Liver (tissue), 9 donors: ENCODE data around the gene PLA2G4A. TPM values are rescaled to one million over a fixed set of nuclear protein-coding genes. Genes with fewer than 3 reads are reported as not detected.

Experiments used
- DNase-seq: peaks from one replicate; pipeline ENCODE4 v3.0.0-alpha.2; 2017; ENCODE audit warnings: low spot score
- H3K27ac ChIP-seq, 2 donors: one replicate each; pipeline ENCODE4 v1.7.0; 2013; ENCODE audit warnings: inconsistent platforms in 2 of 2, low read length in 2 of 2, control low read depth in 1 of 2, low read depth in 1 of 2, mild to moderate bottlenecking in 1 of 2
- H3K27me3 ChIP-seq, 4 donors: one replicate each; pipeline versions ENCODE4 v1.6.1 to v1.7.0; 2013; ENCODE audit warnings: low read length in 3 of 4, inconsistent platforms in 1 of 4, mild to moderate bottlenecking in 1 of 4, moderate library complexity in 1 of 4; ENCODE audit not compliant: control insufficient read depth in 4 of 4, insufficient read depth in 4 of 4
- H3K36me3 ChIP-seq, 4 donors: one replicate each; pipeline versions ENCODE4 v1.6.1 to v1.7.0; 2013; ENCODE audit warnings: low read length in 3 of 4, mild to moderate bottlenecking in 3 of 4, low read depth in 1 of 4, moderate library complexity in 1 of 4; ENCODE audit not compliant: control insufficient read depth in 4 of 4, insufficient read depth in 3 of 4
- H3K4me1 ChIP-seq, 4 donors: one replicate each; pipeline versions ENCODE4 v1.6.1 to v1.7.0; 2013; ENCODE audit warnings: low read length in 3 of 4, mild to moderate bottlenecking in 3 of 4, moderate library complexity in 1 of 4; ENCODE audit not compliant: control insufficient read depth in 4 of 4, insufficient read depth in 4 of 4
- H3K4me3 ChIP-seq, 3 donors: one replicate each; pipeline versions ENCODE4 v1.6.1 to v1.7.0; 2013; ENCODE audit warnings: low read length in 3 of 3, control low read depth in 1 of 3, low read depth in 1 of 3, mild to moderate bottlenecking in 1 of 3
- H3K9ac ChIP-seq, 2 donors: one replicate each; pipeline ENCODE4 v1.7.0; 2013; ENCODE audit warnings: low read length in 2 of 2, mild to moderate bottlenecking in 2 of 2, moderate library complexity in 2 of 2, control low read depth in 1 of 2, low read depth in 1 of 2
- H3K9me3 ChIP-seq, 4 donors: one replicate each; pipeline versions ENCODE4 v1.6.1 to v1.7.0; 2013; ENCODE audit warnings: low read length in 3 of 4; ENCODE audit not compliant: control insufficient read depth in 4 of 4
- FOXA1 ChIP-seq: IDR thresholded peaks from 2 replicates; pipeline ENCODE4 v1.6.1; 2016; ENCODE audit warnings: antibody characterized with exemption
- FOXA2 ChIP-seq: IDR thresholded peaks from 2 replicates; pipeline ENCODE4 v1.6.1; 2016; ENCODE audit warnings: antibody characterized with exemption
- GABPA ChIP-seq, 2 donors: IDR thresholded peaks in 1 of 2; conservative IDR thresholded peaks in 1 of 2; 2 replicates each; pipeline ENCODE4 v1.6.1; 2016; ENCODE audit warnings: antibody characterized with exemption in 2 of 2, mild to moderate bottlenecking in 1 of 2, moderate library complexity in 1 of 2
- HNF4A ChIP-seq, 2 donors: conservative IDR thresholded peaks; 2 replicates each; pipeline ENCODE4 v1.6.1; 2016; ENCODE audit warnings: antibody characterized with exemption in 2 of 2, mild to moderate bottlenecking in 2 of 2
- HNF4G ChIP-seq: IDR thresholded peaks from 2 replicates; pipeline ENCODE4 v1.6.1; 2016; ENCODE audit warnings: antibody characterized with exemption
- JUND ChIP-seq, 2 donors: IDR thresholded peaks; 2 replicates each; pipeline ENCODE4 v1.6.1; 2016; ENCODE audit warnings: antibody characterized with exemption in 2 of 2
- NR2F2 ChIP-seq: IDR thresholded peaks from 2 replicates; pipeline ENCODE4 v1.6.1; 2016; ENCODE audit warnings: antibody characterized with exemption
- RXRA ChIP-seq, 2 donors: IDR thresholded peaks; 2 replicates each; pipeline ENCODE4 v1.6.1; 2017 to 2018; ENCODE audit warnings: antibody characterized with exemption in 2 of 2, mild to moderate bottlenecking in 1 of 2
- TAF1 ChIP-seq: conservative IDR thresholded peaks from 2 replicates; pipeline ENCODE4 v1.6.1; 2016; ENCODE audit warnings: antibody characterized with exemption, mild to moderate bottlenecking
- WGBS: extraction: QIAGEN DNeasy Blood & Tissue Kit; methylation state at CpG from one replicate; pipeline ENCODE4 v1.1.7; 2013; 5-methylcytosine and 5-hydroxymethylcytosine counted together
- polyA plus RNA-seq, 2 donors: library from polyadenylated mRNA; stranded (reverse) in 1 of 2; unstranded in 1 of 2; fragments of 200-250 nt in 1 of 2; fragments of >200 nt in 1 of 2; fragmentation: Nextera tagmentation in 1 of 2; extraction: Ambion mirVana in 1 of 2; gene quantifications; one replicate each; pipeline versions ENCODE4 v1.2.1 to v1.2.3, GENCODE V29; 2013 to 2015
- total RNA-seq, 2 donors: library from RNA; depleted of rRNA; stranded (reverse); fragments of >200 nt; gene quantifications; one replicate each; pipeline ENCODE4 v1.2.3, GENCODE V29; 2014
- TF ChIP-seq, protein P1 (sequence below): IDR thresholded peaks from 2 replicates; pipeline ENCODE4 v1.6.1; 2016; ENCODE audit warnings: antibody characterized with exemption, mild to moderate bottlenecking
- TF ChIP-seq, protein P2 (sequence below): IDR thresholded peaks from 2 replicates; pipeline ENCODE4 v1.6.1; 2016; ENCODE audit warnings: antibody characterized with exemption
- donor health status: healthy.
- donor health status: healthy.
- donor health status: healthy.
- donor health status: healthy.
- donor health status: healthy.

The PLA2G4A gene
- total and polyA plus RNA-seq, 4 donors = 0.39 to 2.5 (median 1.1) TPM

DNA sequence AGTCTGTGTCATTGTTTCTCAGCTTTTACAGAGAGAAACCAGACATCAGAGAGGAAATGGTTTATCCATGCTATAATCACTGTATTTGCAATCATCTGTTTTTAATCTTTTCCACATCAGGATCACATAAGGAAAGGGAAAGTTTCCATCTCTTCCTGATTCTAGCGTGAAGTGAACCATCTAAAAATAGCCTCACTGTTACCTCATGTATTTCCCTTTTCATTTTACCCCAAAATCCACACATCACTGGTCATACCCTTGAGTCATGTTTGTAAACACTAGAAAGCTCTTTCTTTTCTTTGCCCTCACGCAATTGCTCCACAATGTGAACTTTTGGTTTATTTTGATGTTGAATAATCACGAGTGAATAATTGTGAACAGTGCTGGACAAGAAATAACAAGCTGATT, 146.0 kb downstream of the PLA2G4A start:
- no peak for DNase-seq
- Histone ChIP-seq H3K9ac (no peak overlapping the region), H3K4me3 (no peak overlapping the region), H3K27me3 (peaks cover 0 to 2% (median 0%) of the 10 kb centered on the region in 4 donors), H3K4me1 (no peaks in the 10 kb centered on the region), H3K27ac (no peak overlapping the region), H3K36me3 (no peaks in the 10 kb centered on the region), H3K9me3 (peaks cover 0 to 4% (median 0%) of the 10 kb centered on the region in 4 donors)
- WGBS = 59% methylated on average over 3 of the region's 3 CpGs
- TF ChIP-seq HNF4A (conservative IDR thresholded peaks at IDR 0.05) = no peak
- no peak for TF ChIP-seq HNF4G
- TF ChIP-seq RXRA (IDR thresholded peaks at IDR 0.05) = no peak

DNA sequence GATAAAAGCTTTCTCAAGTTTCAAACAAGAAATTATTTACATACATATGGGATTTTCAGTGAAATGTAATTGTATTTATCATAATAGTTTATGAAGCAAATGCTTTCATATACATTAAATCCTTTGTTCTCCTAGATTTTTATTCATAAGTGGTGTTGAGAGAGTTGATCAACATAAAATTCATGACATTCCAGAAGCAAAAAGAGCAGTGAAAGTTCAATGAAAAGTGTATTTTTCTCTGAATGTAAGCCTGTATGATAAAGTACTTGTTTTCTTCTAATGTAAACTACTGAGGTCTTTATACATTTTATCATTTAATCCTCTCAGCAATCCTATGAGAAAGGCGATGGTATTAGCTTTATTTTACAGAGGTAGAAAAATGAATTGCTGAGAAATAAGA, 146.5 kb downstream of the PLA2G4A start:
- no peak overlapping the region for H3K9ac ChIP-seq
- no peak overlapping the region for H3K4me3 ChIP-seq
- H3K36me3 ChIP-seq = no peaks in the 10 kb centered on the region
- DNase-seq = no peak
- H3K27ac ChIP-seq = no peak overlapping the region
- 49% methylated on average over 1 of the region's 1 CpG for WGBS
- H3K27me3 ChIP-seq = peaks cover 0 to 2% (median 0%) of the 10 kb centered on the region in 4 donors
- H3K9me3 ChIP-seq = peaks cover 0 to 4% (median 0%) of the 10 kb centered on the region in 4 donors
- TF ChIP-seq GABPA (IDR thresholded peaks at IDR 0.05 in 1 of 2, conservative IDR thresholded peaks at IDR 0.05 in 1 of 2) = no peak
- TF ChIP-seq RXRA (IDR thresholded peaks at IDR 0.05) = no peak
- no peak for TF ChIP-seq HNF4A (conservative IDR thresholded peaks at IDR 0.05)
- TF ChIP-seq, protein P1, sequence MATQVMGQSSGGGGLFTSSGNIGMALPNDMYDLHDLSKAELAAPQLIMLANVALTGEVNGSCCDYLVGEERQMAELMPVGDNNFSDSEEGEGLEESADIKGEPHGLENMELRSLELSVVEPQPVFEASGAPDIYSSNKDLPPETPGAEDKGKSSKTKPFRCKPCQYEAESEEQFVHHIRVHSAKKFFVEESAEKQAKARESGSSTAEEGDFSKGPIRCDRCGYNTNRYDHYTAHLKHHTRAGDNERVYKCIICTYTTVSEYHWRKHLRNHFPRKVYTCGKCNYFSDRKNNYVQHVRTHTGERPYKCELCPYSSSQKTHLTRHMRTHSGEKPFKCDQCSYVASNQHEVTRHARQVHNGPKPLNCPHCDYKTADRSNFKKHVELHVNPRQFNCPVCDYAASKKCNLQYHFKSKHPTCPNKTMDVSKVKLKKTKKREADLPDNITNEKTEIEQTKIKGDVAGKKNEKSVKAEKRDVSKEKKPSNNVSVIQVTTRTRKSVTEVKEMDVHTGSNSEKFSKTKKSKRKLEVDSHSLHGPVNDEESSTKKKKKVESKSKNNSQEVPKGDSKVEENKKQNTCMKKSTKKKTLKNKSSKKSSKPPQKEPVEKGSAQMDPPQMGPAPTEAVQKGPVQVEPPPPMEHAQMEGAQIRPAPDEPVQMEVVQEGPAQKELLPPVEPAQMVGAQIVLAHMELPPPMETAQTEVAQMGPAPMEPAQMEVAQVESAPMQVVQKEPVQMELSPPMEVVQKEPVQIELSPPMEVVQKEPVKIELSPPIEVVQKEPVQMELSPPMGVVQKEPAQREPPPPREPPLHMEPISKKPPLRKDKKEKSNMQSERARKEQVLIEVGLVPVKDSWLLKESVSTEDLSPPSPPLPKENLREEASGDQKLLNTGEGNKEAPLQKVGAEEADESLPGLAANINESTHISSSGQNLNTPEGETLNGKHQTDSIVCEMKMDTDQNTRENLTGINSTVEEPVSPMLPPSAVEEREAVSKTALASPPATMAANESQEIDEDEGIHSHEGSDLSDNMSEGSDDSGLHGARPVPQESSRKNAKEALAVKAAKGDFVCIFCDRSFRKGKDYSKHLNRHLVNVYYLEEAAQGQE = no peak
- no peaks in the 10 kb centered on the region for H3K4me1 ChIP-seq

DNA sequence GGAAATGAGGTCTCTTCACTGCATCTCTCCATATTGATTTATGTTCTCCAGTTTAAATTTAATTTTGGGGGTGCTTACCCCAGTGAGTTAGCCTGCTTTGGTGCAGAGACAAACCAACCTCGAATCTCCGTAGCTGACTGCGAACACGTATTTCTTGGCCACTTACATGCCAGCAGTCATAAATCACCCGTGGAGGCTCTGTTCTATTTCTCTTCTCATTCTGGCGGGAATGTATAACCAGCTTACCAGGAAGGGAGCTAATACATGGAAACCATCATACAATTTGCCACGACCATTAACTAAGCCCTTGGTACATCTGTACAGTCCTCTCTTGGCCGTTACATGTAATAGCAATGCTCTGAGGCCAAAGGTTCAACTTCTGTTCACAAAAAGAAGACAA, 148.0 kb downstream of the PLA2G4A start:
- H3K27ac ChIP-seq = no peak overlapping the region
- WGBS = 78% methylated on average over 8 of the region's 8 CpGs
- no peaks in the 10 kb centered on the region for H3K4me1 ChIP-seq
- TF ChIP-seq JUND (IDR thresholded peaks at IDR 0.05) = no peak
- TF ChIP-seq TAF1 = no peak
- TF ChIP-seq, protein P2, sequence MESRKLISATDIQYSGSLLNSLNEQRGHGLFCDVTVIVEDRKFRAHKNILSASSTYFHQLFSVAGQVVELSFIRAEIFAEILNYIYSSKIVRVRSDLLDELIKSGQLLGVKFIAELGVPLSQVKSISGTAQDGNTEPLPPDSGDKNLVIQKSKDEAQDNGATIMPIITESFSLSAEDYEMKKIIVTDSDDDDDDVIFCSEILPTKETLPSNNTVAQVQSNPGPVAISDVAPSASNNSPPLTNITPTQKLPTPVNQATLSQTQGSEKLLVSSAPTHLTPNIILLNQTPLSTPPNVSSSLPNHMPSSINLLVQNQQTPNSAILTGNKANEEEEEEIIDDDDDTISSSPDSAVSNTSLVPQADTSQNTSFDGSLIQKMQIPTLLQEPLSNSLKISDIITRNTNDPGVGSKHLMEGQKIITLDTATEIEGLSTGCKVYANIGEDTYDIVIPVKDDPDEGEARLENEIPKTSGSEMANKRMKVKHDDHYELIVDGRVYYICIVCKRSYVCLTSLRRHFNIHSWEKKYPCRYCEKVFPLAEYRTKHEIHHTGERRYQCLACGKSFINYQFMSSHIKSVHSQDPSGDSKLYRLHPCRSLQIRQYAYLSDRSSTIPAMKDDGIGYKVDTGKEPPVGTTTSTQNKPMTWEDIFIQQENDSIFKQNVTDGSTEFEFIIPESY = no peak
- no peak for TF ChIP-seq NR2F2
- TF ChIP-seq HNF4A (conservative IDR thresholded peaks at IDR 0.05) = no peak
- TF ChIP-seq FOXA2 = no peak
- TF ChIP-seq FOXA1 = no peak
- no peaks in the 10 kb centered on the region for H3K36me3 ChIP-seq
- peaks cover 0 to 2% (median 0%) of the 10 kb centered on the region in 4 donors for H3K27me3 ChIP-seq
- H3K9me3 ChIP-seq = no peaks in the 10 kb centered on the region
- no peak for DNase-seq
- no peak overlapping the region for H3K4me3 ChIP-seq
- no peak overlapping the region for H3K9ac ChIP-seq
